HL-60 (cell line): ENCODE data around the gene BBS1.

Experiments
- GABPA ChIP-seq: IDR thresholded peaks from 2 replicates; pipeline ENCODE4 v1.6.1; 2012; ENCODE audit warnings: low read depth
- POLR2AphosphoS5 ChIP-seq: IDR thresholded peaks from 2 replicates; pipeline ENCODE4 v1.6.1; 2012; ENCODE audit warnings: low read depth
- SPI1 ChIP-seq: IDR thresholded peaks from 2 replicates; pipeline ENCODE4 v1.6.1; 2012; ENCODE audit warnings: low read depth, mild to moderate bottlenecking, borderline replicate concordance
- TF ChIP-seq, protein P1 (sequence below): IDR thresholded peaks from one replicate; pipeline ENCODE4 v1.5.1; 2011; ENCODE audit warnings: low read length, control low read depth, inconsistent platforms; ENCODE audit not compliant: insufficient read depth

DNA sequence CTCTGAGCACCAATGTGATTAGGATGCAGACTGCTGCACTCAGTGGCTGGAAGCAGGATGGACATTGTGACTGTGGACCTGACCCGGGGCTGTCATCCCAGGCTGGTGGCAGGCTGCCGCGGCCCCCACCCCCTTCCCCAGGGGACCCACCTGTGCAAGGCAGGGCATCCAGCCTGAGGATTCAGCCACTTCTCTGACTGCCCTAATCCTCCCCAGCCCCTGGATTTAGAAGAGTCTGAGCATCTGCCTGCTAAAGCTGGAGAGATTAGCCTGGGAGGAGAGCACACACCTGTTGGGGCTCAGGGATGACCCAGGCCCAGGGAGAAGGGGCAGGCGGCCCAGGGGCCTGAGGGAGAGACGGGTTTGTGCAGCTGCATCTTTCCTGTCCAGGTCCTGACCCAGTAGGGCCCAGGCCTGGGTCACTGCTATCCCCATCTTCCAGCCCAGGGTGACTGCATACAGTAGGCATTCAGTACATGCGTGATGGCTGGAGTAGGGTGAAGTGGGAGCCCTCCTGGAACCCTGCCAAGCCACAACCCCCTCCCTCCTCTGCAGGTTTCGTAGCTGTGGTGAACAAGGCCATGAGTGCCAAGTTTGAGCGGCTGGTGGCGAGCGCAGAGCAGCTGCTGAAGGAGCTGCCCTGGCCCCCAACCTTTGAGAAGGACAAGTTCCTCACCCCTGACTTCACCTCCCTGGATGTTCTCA lies 18.1 kb upstream of the BBS1 start:
- TF ChIP-seq, protein P1, sequence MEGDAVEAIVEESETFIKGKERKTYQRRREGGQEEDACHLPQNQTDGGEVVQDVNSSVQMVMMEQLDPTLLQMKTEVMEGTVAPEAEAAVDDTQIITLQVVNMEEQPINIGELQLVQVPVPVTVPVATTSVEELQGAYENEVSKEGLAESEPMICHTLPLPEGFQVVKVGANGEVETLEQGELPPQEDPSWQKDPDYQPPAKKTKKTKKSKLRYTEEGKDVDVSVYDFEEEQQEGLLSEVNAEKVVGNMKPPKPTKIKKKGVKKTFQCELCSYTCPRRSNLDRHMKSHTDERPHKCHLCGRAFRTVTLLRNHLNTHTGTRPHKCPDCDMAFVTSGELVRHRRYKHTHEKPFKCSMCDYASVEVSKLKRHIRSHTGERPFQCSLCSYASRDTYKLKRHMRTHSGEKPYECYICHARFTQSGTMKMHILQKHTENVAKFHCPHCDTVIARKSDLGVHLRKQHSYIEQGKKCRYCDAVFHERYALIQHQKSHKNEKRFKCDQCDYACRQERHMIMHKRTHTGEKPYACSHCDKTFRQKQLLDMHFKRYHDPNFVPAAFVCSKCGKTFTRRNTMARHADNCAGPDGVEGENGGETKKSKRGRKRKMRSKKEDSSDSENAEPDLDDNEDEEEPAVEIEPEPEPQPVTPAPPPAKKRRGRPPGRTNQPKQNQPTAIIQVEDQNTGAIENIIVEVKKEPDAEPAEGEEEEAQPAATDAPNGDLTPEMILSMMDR, result no peak
- TF ChIP-seq POLR2AphosphoS5 (no peak), GABPA (no peak), SPI1 (no peak)
